HG03066 (cell line): ENCODE measurements around the gene RMND1.
"Not testable (repeated sequence)": the region's sequence is repeated elsewhere in the genome, so short reads cannot be mapped to it uniquely, and the experiment has no call there.

ENCODE experiments used
- ATAC-seq: cut with Tn5 transposase; IDR thresholded peaks from one replicate; pipeline ENCODE4 v1.9.1; 2021; ENCODE audit warnings: low read depth; ENCODE audit not compliant: unreplicated experiment

Gene RMND1

GRCh38 chr6:151455751-151456398, 3.9 kb upstream of the RMND1 start:
- ATAC-seq, result not testable (repeated sequence)

DNA sequence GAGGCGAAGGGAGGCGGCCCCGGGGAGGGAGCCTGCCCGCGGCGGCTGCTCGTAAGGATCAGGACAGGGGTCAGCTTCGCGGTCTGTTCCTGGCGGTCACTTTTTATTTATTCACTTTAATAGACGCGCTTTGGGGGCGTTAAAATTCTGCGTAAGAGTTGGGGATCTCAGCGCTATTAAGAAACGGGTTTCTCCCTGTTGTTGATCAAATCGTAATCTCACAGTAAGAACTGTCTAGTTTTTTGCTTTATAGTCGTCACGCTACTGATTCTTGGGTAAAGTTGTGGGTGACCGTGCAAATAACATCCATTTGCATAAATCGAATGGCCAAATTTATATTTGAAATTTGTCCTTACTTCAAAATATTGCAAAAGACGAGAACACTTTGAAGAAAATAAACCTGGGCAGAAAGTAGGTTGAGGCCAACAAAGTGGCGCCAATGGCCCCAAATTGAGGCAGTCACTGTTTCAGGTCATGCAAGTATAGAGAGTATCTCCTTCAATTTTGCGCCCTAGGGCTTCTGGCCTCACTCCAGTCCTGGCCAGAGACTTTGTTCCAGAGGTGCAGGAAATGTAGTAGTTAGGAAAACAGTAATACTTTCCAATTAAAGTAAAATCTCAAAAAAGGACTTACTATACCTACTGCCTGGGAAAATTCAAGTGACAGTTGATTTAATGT, 963 bp upstream of the RMND1 start:
- ATAC-seq, result no peak

- no peak for ATAC-seq
Measured at GRCh38 chr6:151451417-151451949, 443 bp downstream of the RMND1 start.

DNA sequence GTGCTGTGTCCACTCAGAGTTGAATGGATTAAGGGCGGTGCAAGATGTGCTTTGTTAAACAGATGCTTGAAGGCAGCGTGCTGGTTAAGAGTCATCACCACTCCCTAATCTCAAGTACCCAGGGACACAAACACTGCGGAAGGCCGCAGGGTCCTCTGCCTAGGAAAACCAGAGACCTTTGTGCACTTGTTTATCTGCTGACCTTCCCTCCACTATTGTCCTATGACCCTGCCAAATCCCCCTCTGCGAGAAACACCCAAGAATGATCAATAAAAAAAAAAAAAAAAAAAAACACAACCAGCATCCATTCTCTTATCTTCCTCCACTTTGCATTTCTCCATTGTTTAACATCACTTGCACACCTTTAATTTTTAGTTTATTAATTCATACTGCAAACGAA, 998 bp downstream of the RMND1 start:
- ATAC-seq, result not testable (repeated sequence)

- ATAC-seq, result no peak
Measured at GRCh38 chr6:151448623-151449022, 3.3 kb downstream of the RMND1 start.

- no peak for ATAC-seq
Measured at GRCh38 chr6:151447237-151447636, 4.7 kb downstream of the RMND1 start.

DNA sequence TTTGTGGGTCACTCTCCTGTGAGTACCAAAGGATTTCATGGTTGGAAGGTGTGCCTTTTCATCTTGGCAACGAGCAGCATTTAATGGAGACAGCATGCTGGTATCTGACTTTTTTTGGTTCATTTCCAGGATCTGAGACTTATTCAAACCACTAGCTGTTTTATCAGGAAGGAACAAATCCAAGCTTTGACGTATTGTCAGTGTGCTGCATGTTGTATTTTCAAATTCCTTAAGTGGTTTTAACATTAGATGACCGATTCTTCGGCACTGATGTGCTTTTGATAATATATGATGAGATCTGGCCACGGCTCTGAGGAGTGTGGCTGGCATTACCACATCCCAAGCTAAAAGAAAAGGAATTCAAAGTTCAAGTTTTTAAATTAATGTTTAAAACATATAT, 6.4 kb downstream of the RMND1 start:
- ATAC-seq, result no peak

DNA sequence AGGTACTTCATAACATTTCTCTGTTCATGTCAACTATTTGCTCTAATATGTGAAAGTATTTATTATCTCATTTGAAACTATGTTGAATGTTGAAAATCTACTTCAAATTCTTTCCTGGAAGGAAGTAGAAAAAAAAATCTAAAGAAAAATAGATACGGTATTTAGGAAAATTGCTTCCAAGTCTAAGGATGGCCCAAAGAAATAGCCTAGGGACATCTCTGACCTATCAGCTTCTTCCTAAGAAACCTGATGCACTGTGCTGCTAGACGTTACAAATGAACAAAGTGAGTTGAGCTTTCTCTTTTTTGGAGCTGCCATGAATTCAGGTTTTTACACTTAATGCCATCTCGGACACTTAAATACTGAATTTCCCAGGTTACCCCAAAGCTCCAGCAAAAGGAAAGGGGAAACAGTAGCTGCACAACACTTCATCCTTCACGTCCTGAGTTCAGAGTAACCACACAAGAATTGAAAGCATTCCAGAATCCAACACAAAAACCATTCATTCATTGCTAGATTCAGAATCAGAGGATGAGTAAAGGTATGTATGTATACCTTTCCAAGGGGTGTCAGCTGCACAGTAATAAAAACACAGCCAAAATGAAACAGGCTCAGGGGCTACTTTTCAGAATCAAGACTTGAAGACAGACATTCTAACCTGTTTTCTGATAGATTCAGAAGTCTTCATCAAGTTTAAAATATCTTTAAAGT, 7.9 kb downstream of the RMND1 start:
- ATAC-seq, result no peak

GRCh38 chr6:151443454-151443853, 8.5 kb downstream of the RMND1 start:
- no peak for ATAC-seq

- no peak for ATAC-seq
Measured at GRCh38 chr6:151442371-151442770, 9.6 kb downstream of the RMND1 start.

DNA sequence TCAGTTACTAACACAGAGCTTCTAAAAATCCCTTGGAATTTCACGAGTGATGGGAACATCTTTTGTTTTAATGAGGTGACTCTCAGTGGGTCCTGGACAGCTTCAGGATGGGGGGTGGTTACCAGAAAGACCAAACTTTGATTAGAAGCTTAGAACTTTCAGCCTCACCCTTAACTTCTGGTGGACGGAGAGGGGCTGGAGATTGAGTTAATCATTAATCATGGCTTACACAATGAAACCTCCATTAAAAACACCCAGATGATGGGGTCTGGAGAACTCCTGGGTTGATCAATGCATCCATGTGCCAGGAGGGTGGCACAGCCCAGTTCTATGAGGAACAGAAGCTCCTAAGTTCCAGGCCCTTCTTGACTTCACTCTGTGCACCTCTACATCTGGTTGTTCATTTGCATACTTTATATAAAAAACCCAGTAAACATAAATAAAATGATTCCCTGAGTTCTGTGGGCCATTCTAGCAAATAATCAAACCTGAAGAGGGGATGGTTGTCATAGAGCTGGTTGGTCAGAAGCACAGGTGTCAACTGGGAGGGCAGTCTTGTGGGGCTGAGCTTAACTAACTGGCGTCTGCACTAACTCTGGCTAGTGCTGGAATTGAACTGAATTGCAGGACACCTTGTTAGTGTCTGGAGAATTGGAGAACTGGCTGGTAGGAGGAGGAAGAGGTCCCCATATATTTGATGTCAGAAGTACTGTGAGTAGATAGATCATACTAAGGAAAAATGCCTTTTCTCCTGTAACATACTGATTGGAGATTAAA, 10.3 kb downstream of the RMND1 start:
- ATAC-seq, result no peak

GRCh38 chr6:151440930-151441329, 11.0 kb downstream of the RMND1 start:
- peak; percentile 54 for ATAC-seq

DNA sequence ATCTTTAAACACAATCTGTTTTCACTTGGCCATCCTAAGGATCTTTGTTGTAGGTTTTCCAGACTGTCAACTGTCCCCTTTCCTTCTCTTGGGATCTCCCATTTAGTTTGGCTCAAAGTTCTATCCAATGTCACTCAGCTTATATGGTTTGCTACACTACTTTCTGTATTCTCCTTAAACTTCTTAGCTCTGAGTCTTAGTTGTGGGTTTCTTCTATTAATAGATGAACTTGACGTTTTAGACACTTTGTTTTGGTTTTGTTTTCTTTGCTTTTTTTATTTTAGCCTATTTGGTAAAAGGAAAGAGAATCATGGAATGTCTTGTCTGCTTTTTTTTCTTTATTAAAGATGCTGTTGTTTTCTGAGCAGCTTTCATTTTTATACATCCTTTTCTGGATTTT, 11.4 kb downstream of the RMND1 start:
- ATAC-seq, result peak; percentile 49

DNA sequence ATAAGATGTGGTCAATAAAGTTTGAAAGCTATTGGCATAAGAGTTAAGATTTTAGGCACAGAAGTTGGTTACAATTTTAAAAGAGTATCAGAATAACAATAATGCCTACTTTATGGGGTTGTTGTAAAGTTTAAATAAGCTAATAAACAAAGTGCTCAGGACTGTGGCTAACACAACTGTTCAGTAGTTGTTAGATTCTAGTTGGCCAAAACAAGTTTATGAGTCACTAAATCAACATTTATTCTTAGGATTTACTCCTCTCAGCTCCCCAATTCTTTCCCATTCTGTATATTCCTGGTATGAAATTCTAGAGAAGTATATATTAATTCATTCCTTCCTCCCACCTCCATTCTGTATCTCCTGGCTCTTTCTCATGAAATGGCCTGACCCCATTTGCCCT, 14.5 kb downstream of the RMND1 start:
- no peak for ATAC-seq

DNA sequence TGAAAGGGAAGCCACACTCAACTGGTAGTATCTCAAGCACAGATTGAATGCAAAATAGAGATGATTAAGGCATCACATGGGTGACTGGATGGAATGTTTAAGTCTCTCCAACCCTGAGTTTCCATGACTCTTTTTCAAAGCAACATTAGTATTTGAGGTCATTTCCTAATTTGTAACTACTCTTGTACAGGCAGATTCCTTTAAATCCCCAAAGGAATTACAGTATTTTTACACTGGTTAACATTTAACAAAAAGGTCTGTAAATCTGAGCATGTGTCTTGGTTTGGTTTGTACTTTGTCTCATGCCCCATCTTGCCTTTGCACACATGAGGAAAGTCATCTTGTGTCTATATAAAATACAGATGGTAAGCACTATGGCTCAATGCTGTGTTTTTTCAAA, 15.1 kb downstream of the RMND1 start:
- ATAC-seq, result no peak

DNA sequence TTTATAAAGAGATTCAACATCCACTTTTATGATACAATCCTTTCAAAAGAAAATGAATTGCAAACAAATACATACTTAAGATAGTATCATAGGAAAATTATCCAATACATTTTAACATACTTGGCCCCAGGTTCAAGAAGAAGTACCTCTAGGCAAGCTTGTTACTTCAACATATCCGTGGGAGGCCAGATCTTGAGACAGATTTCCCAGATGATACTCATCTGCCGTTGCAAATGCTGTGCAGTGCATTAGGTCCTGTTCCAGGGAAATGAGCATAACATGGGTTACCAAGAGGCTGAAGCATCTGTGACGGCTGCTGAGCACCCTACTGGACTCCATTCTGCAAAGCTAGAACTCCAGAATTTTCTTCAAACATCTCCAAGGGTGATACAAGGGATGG, 15.6 kb downstream of the RMND1 start:
- no peak for ATAC-seq

- no peak for ATAC-seq
Measured at GRCh38 chr6:151434369-151434768, 17.6 kb downstream of the RMND1 start.

- ATAC-seq, result no peak
Measured at GRCh38 chr6:151432651-151433050, 19.3 kb downstream of the RMND1 start.

- ATAC-seq, result no peak
Measured at GRCh38 chr6:151431337-151431736, 20.6 kb downstream of the RMND1 start.

- no peak for ATAC-seq
Measured at GRCh38 chr6:151430886-151431285, 21.0 kb downstream of the RMND1 start.
